GM18517 (cell line): ENCODE results near the gene EXOC3L4.
"Not testable (repeated sequence)": the region's sequence is repeated elsewhere in the genome, so short reads cannot be mapped to it uniquely, and the experiment has no call there.

Source experiments
- ATAC-seq: cut with Tn5 transposase; IDR thresholded peaks from one replicate; pipeline ENCODE4 v1.9.1; 2021; ENCODE audit warnings: mild to moderate bottlenecking, moderate library complexity; ENCODE audit not compliant: unreplicated experiment

Gene EXOC3L4

DNA sequence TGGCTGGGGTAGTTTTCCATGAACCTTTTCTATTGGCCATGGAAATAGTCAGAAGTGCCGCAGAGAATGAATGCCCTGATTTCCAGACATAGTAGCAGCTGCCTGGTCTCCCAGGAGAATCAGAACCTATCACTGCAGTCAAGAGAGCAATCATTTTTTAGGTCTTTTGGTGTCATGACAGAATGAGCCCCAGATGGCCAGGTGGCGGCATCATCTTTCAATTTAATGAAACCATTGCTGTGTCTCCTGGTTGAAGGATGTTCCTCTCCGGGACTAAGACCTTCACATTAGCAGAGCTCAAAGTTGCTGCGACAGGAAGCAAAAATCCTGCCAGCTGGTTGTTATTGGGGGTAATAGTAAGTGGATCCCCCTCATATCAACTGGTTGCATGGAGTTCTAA, 47.5 kb downstream of the EXOC3L4 start:
- no peak for ATAC-seq

DNA sequence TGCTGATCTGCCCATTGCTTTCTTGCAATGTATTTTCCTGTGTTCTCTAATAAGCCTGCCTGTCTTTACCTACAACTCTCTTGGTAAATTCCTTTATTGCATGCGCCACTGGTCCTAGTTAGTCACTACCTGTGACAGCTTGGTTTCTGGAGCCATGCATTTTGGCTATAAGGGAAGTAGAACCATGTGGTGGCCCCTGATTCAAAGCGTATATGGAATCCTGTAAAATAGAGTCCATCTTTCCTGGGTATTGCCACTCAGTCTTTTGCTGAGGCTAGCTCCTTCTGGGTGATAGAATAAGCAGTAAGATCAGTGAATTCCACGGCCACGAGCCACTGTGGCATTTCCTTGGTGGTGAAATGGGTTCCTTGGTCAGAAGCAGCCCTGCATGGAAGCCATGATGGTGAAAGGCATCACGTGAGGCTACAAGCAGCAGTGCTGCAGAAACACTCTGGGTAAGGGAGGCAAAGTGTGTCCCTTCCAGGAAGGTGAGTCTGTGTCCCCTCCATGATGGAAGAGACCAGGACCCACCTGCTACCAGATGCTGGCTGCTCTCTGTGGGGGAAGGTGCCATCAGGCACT, 48.3 kb downstream of the EXOC3L4 start:
- no peak for ATAC-seq

DNA sequence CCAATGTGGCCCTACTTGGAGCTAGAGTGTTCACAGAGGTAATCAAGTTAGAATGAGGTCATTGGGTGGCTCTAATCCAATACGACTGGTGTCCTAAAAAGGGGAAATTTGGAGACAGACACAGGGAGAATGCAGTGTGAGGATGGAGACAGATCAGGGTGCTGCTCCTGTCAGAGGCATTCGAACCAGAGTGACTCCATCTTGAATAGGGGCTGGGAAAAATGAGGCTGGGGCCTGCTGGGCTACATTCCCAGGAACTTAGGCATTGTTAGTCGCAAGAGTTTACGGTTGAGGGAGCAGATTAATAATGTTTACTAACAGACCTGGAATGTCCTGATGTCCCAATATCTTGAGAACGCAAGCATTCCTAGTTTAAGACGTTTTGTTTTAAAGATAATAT, 49.0 kb downstream of the EXOC3L4 start:
- no peak for ATAC-seq

- no peak for ATAC-seq
Observed at GRCh38 chr14:103144085-103144484, 49.6 kb downstream of the EXOC3L4 start.

GRCh38 chr14:103146141-103146709, 51.7 kb downstream of the EXOC3L4 start:
- no peak for ATAC-seq

DNA sequence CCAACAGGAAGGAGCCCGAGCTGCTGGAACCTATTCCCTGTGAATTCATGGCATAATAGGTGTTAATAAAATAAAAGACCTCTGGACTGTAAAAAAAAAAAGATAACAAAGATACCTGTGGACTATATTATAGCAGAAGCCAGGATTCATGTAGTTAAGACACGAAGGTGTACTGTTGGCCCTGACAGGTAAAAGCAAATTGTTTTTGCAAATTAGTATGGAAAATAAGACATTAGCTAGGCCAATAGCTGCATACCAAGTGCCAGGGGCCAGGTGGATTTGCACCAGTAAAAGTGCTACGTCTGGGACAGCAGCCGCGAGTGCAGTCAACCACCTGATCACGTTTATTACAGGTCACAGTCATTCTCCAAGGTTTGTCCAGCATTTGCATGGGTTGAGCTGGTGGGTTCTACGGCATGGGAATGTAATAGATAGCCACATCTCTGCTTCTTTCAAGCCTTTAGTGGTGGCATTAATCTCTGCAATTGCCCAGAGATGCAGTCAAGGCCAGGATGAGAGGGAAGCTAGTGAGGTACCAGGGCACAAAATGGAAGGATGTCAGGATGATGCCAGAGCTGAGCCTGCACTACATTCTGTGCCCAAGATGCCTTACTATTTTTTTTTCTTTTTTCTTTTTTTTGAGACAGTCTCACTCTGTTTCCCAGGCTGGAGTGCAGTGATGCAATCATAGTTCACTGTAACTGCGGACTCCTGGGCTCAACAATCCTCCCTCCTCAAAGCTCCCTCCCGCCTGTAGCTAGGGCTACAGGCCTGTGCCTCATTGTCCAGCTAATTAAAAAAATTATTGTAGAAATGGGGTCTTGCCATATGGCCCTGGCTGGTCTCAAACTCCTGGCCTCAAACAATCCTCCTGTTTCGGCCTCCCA, 55.1 kb downstream of the EXOC3L4 start:
- no peak for ATAC-seq

DNA sequence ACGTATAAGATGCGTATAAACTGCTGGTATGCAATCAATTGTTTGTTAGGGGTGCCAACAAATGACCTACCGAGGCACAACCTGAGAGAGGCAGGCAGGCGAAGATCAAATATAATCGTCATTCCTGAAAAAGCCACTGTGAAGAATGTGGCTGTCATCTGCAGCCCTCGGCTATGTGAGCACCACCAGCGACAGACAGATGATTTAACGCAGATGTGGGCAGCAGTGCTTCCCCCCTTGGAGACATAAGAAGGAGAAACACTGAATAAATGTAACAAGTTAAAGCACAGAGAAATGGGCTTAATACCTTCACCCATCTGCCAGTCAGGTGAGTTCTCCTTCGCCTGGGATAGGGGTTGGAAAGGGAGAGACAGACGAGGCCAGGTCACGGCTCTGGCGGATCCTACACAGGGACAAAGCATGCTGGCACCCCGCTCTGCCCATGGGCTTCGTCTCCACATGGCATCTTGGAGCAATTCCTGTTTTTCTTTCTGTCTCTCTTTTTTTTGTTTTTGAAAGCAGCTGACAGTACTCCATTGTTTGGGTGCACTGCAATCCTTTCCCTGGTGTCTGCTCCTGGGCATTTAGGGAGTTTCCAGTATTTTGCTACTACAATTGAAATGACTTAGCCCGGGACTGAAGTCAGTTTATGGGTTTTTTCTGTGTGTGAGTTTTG, 56.9 kb downstream of the EXOC3L4 start:
- no peak for ATAC-seq

GRCh38 chr14:103155010-103155409, 60.5 kb downstream of the EXOC3L4 start:
- ATAC-seq = no peak

- ATAC-seq = not testable (repeated sequence)
Observed at GRCh38 chr14:103155416-103155815, 60.9 kb downstream of the EXOC3L4 start.

DNA sequence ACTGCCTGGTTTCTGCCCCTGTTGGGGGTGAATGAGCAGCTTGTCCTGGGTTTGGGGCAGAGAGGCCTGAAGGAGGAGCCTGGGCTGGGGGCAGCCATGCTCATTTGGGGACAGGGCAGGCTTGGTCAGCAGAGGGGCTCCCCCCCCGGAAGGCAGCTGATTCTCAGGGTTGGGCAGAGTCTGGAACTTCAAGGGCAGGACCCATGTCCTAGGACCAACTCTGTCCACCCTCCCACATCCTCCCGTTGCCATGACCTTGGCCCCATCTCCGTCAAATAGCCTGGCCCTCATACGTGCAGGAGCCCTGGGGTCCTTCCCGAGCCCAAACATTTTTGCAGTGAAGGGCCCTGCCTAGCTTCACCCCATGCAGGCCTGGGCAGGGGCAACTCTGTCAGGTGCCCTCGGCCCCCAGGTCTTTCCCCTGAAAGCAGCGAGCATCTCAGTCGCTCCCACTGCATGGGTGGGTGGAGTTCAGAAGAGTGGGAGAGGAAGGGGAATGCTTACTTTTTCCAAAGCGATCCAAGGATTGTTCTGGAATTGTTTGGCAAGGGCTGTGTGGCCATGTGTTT, 61.4 kb downstream of the EXOC3L4 start:
- no peak for ATAC-seq

- no peak for ATAC-seq
Observed at GRCh38 chr14:103156651-103157378, 62.3 kb downstream of the EXOC3L4 start.

- no peak for ATAC-seq
Observed at GRCh38 chr14:103157969-103158368, 63.4 kb downstream of the EXOC3L4 start.

GRCh38 chr14:103158688-103159087, 64.2 kb downstream of the EXOC3L4 start:
- ATAC-seq = no peak
